ENCODE data around the gene PLA2G10.
"Not testable (repeated sequence)": the region's sequence is repeated elsewhere in the genome, so short reads cannot be mapped to it uniquely, and the experiment has no call there.

PLA2G10 gene

GRCh38 chr16:14641206-14641605 lies 52.9 kb downstream of the PLA2G10 start:
- no peak for TF ChIP-seq JUND (IDR thresholded peaks at IDR 0.05; ENCODE audit: low read depth)
- DNase-seq (ENCODE audit: low read depth in 1 of 2, low spot score in 1 of 2) = no peak
- in situ Hi-C loops (cut with HindIII; ENCODE audit: low pct_unique_long_range_greater_than_20kb, low sequenced_read_pairs) = no loop called here

- DNase-seq (ENCODE audit: low read depth in 1 of 2, low spot score in 1 of 2) = no peak
- TF ChIP-seq JUND (IDR thresholded peaks at IDR 0.05; ENCODE audit: low read depth) = no peak
- in situ Hi-C loops (cut with HindIII; ENCODE audit: low pct_unique_long_range_greater_than_20kb, low sequenced_read_pairs) = no loop called here
Measured at GRCh38 chr16:14640538-14640937, 53.6 kb downstream of the PLA2G10 start.

- DNase-seq (ENCODE audit: low read depth in 1 of 2, low spot score in 1 of 2); in situ Hi-C loops (cut with HindIII; ENCODE audit: low pct_unique_long_range_greater_than_20kb, low sequenced_read_pairs): not testable (repeated sequence)
Measured at GRCh38 chr16:14636951-14637240, 57.2 kb downstream of the PLA2G10 start.

GRCh38 chr16:14636179-14636950 lies 57.7 kb downstream of the PLA2G10 start:
- DNase-seq (ENCODE audit: low read depth in 1 of 2, low spot score in 1 of 2); in situ Hi-C loops (cut with HindIII; ENCODE audit: low pct_unique_long_range_greater_than_20kb, low sequenced_read_pairs): not testable (repeated sequence)

- TF ChIP-seq JUND (IDR thresholded peaks at IDR 0.05; ENCODE audit: low read depth) = no peak
- in situ Hi-C loops (cut with HindIII; ENCODE audit: low pct_unique_long_range_greater_than_20kb, low sequenced_read_pairs) = no loop called here
- DNase-seq (ENCODE audit: low read depth in 1 of 2, low spot score in 1 of 2) = no peak
Measured at GRCh38 chr16:14635395-14636165, 58.5 kb downstream of the PLA2G10 start.

- in situ Hi-C loops (cut with HindIII; ENCODE audit: low pct_unique_long_range_greater_than_20kb, low sequenced_read_pairs) = no loop called here
- TF ChIP-seq JUND (IDR thresholded peaks at IDR 0.05; ENCODE audit: low read depth) = no peak
- DNase-seq (ENCODE audit: low read depth in 1 of 2, low spot score in 1 of 2) = no peak
Measured at GRCh38 chr16:14634389-14634725, 59.8 kb downstream of the PLA2G10 start.

- peak; percentile 89 to 97 for DNase-seq (ENCODE audit: low read depth in 1 of 2, low spot score in 1 of 2)
- no peak for TF ChIP-seq JUND (IDR thresholded peaks at IDR 0.05; ENCODE audit: low read depth)
- in situ Hi-C loops (cut with HindIII; ENCODE audit: low pct_unique_long_range_greater_than_20kb, low sequenced_read_pairs) = no loop called here
Measured at GRCh38 chr16:14632693-14633569, 61.2 kb downstream of the PLA2G10 start, which contains the start of gene BFAR. BFAR (plus strand) TSS chr16:14632951; CDS start chr16:14644347, 11,396 bp downstream.

- DNase-seq (ENCODE audit: low read depth in 1 of 2, low spot score in 1 of 2) = not testable (repeated sequence)
Measured at GRCh38 chr16:14630620-14631330, 63.3 kb downstream of the PLA2G10 start.

GRCh38 chr16:14629919-14630619 lies 64.0 kb downstream of the PLA2G10 start, which contains the start of gene PARN:
PARN (minus strand) TSS chr16:14630260; CDS start chr16:14630125, 135 bp downstream.
- in situ Hi-C loops (cut with HindIII; ENCODE audit: low pct_unique_long_range_greater_than_20kb, low sequenced_read_pairs) = no loop called here
- peak; percentile 92 to 97 for DNase-seq (ENCODE audit: low read depth in 1 of 2, low spot score in 1 of 2)
- no peak for TF ChIP-seq JUND (IDR thresholded peaks at IDR 0.05; ENCODE audit: low read depth)

More at GRCh38 chr16:14630620-14631330, 63.3 kb downstream of the PLA2G10 start:
- in situ Hi-C loops (cut with HindIII; ENCODE audit: low pct_unique_long_range_greater_than_20kb, low sequenced_read_pairs) = not testable (repeated sequence)

GRCh38 chr16:14629612-14629918 lies 64.5 kb downstream of the PLA2G10 start:
- in situ Hi-C loops (cut with HindIII; ENCODE audit: low pct_unique_long_range_greater_than_20kb, low sequenced_read_pairs) = no loop called here
- no peak for TF ChIP-seq JUND (IDR thresholded peaks at IDR 0.05; ENCODE audit: low read depth)

GRCh38 chr16:14628806-14629611 lies 65.1 kb downstream of the PLA2G10 start:
- no peak for TF ChIP-seq JUND (IDR thresholded peaks at IDR 0.05; ENCODE audit: low read depth)
- no peak for DNase-seq (ENCODE audit: low read depth in 1 of 2, low spot score in 1 of 2)
- in situ Hi-C loops (cut with HindIII; ENCODE audit: low pct_unique_long_range_greater_than_20kb, low sequenced_read_pairs) = no loop called here

More at GRCh38 chr16:14629612-14629918, 64.5 kb downstream of the PLA2G10 start:
- no peak for DNase-seq (ENCODE audit: low read depth in 1 of 2, low spot score in 1 of 2)

All from T47D (cell line).